Osteocyte (in vitro differentiated cells): ENCODE data around the gene CD274. TPM values are rescaled to one million over a fixed set of nuclear protein-coding genes. Genes with fewer than 3 reads are reported as not detected.

Source experiments
- DNase-seq: peaks from one replicate; pipeline ENCODE4 v3.0.0; 2021; ENCODE audit warnings: mixed read lengths; ENCODE audit not compliant: unreplicated experiment; ENCODE audit errors: extremely low spot score
- H3K27ac Mint-ChIP-seq: one replicate; pipeline ENCODE4 v1.8.0; 2021; ENCODE audit warnings: mild to moderate bottlenecking, mixed read lengths; ENCODE audit not compliant: unreplicated experiment
- H3K27me3 Mint-ChIP-seq: one replicate; pipeline ENCODE4 v1.8.0; 2021; ENCODE audit warnings: mixed read lengths; ENCODE audit not compliant: unreplicated experiment
- H3K36me3 Mint-ChIP-seq: one replicate; pipeline ENCODE4 v1.8.0; 2021; ENCODE audit warnings: mixed read lengths; ENCODE audit not compliant: unreplicated experiment
- H3K4me1 Mint-ChIP-seq: one replicate; pipeline ENCODE4 v1.8.0; 2021; ENCODE audit warnings: mixed read lengths; ENCODE audit not compliant: unreplicated experiment
- H3K4me3 Mint-ChIP-seq: one replicate; pipeline ENCODE4 v1.8.0; 2021; ENCODE audit warnings: mild to moderate bottlenecking, moderate library complexity, mixed read lengths; ENCODE audit not compliant: unreplicated experiment
- H3K9me3 Mint-ChIP-seq: one replicate; pipeline ENCODE4 v1.8.0; 2021; ENCODE audit warnings: mixed read lengths; ENCODE audit not compliant: unreplicated experiment
- total RNA-seq: library from RNA; stranded (reverse); gene quantifications from 2 replicates; pipeline ENCODE4 v1.2.1, GENCODE V29; 2021
- TF ChIP-seq, protein P1 (sequence below): fragments of 200-600 bp; sonication (generic); IDR thresholded peaks from 2 replicates; pipeline ENCODE4 v1.5.0; 2021; ENCODE audit warnings: antibody characterized with exemption, mild to moderate bottlenecking, moderate library complexity

CD274 gene
- total RNA-seq, 1 donor from 2014 or later: 0.43 TPM

DNA sequence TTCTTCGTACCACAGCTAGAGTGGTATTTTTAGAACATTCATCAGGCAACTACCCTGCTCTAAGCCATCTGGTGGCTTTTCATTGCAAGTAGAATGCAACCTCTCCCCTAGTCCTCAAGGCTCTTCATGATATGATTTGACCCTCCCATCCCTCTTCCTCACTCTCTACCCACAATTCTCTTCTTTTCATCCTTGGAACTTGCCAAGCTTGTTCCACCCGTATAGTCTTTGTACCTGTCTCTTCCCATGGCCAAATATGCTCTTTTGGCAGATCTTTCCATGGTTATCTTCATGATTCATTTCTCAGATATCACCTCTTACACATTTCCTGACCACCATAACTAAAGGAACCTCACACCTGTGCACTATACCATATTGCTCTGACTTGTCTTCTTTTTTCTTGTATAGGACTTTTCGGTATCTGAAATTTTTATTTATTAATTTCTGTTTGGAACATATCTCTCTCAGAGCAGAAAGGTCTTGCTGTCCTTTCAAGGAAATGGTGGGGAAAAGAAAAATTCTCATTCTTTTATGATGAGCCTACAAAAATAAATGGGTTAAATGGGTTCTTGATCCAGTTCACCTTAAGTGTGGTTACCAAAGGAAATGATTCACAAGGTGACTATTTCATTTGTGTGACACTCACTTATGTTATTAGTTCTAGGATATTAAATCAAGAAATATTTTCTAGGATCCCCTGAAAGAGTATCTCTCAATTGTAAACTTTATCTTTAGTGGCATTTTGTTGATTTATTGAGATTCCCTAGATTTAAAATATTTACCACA is 3.7 kb upstream of the CD274 start:
- peaks cover 10% of the 10 kb centered on the region for H3K4me1 Mint-ChIP-seq
- no peaks in the 10 kb centered on the region for H3K9me3 Mint-ChIP-seq
- TF ChIP-seq, protein P1, sequence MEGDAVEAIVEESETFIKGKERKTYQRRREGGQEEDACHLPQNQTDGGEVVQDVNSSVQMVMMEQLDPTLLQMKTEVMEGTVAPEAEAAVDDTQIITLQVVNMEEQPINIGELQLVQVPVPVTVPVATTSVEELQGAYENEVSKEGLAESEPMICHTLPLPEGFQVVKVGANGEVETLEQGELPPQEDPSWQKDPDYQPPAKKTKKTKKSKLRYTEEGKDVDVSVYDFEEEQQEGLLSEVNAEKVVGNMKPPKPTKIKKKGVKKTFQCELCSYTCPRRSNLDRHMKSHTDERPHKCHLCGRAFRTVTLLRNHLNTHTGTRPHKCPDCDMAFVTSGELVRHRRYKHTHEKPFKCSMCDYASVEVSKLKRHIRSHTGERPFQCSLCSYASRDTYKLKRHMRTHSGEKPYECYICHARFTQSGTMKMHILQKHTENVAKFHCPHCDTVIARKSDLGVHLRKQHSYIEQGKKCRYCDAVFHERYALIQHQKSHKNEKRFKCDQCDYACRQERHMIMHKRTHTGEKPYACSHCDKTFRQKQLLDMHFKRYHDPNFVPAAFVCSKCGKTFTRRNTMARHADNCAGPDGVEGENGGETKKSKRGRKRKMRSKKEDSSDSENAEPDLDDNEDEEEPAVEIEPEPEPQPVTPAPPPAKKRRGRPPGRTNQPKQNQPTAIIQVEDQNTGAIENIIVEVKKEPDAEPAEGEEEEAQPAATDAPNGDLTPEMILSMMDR: no peak
- no peaks in the 10 kb centered on the region for H3K36me3 Mint-ChIP-seq
- H3K27me3 Mint-ChIP-seq: no peaks in the 10 kb centered on the region
- no peak overlapping the region for H3K4me3 Mint-ChIP-seq
- H3K27ac Mint-ChIP-seq: no peak overlapping the region
- DNase-seq: no peak

DNA sequence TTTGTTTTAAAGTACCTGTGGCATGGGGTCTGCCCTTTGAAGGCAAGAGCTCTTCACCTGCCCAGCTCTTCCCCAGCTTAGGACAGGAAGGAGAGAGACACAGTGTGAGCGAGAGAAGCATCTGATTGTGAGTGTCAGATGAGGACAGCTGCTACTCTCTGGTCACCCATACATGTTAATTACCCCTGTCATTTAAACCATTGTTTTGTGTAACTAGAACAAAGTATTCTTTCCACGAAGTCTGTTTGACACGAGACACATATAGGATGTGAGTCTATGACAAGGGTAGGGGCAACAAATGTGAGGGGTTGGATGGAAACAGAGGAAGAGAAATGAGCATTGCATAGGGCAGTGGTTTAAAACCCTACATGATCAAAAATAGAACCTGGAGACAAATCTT is 3.0 kb upstream of the CD274 start:
- Mint-ChIP-seq H3K27ac (no peak overlapping the region), H3K9me3 (no peaks in the 10 kb centered on the region), H3K27me3 (no peaks in the 10 kb centered on the region), H3K36me3 (no peaks in the 10 kb centered on the region), H3K4me3 (no peak overlapping the region), H3K4me1 (peaks cover 10% of the 10 kb centered on the region)
- no peak for DNase-seq
- TF ChIP-seq, protein P1: no peak

DNA sequence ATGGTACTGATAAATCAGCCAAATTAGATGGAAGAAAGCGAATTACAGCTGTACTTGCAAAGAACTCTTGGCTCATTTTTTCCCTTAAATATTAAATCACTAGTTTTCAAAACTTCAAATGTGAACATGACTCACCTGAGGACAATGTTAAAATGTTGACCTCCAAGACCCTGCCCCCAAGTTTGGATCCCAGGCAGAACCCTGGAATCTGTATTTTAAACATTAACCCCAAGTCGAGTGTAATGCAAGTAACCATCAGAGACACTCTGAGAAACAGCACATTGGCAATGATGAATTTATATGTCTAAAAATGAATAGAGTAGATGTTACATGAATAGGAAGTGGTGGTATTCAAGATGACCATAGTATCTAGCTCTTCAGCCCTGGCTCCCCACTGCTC is 2.3 kb upstream of the CD274 start:
- H3K4me1 Mint-ChIP-seq: peaks cover 10% of the 10 kb centered on the region
- DNase-seq: no peak
- H3K4me3 Mint-ChIP-seq: no peak overlapping the region
- H3K27me3 Mint-ChIP-seq: no peaks in the 10 kb centered on the region
- H3K9me3 Mint-ChIP-seq: no peaks in the 10 kb centered on the region
- no peak overlapping the region for H3K27ac Mint-ChIP-seq
- H3K36me3 Mint-ChIP-seq: no peaks in the 10 kb centered on the region
- TF ChIP-seq, protein P1: no peak

DNA sequence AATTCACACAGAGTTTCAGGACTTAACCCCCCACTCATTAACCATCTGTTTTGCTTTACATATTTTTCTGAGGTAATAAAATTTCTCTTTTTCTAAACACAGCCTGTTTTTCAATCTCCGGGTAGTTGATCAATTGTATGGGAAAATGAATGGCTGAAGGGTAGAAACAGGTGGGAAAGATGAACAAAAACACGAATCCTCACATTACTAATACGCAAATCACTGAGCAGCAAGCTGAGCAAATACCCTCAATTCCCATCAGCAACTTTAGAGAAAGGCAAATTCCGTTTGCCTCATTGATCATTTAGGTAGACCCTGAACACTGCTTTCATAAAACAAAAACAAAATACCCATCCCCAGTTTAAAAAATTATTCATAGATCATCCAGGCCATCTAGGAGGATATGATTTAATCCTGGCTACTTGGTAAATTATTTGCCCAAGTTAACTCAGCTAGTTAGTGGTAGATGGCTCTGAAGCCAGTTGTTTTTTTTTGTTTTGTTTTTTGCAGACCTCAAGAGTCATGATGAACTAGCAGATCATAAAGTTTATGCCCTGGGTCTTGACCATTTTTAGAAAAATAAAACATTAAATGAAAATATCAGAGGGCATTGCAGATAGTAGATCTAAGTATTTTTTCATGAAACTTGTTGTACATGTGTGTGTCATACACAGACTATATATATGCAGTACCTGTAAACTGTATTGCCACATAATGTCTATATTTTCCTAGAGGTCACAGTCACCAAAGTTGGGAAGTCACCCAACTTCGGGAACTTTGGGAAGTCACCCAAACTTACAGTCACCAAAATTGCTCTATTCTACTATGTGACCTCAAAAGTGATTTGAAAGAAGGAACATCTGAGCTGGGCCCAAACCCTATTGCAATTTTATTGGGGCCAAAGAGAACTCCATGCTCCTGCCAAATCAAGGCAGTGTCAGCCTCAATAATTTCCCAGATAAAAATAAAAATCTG is 1.6 kb upstream of the CD274 start:
- Mint-ChIP-seq H3K4me3 (no peak overlapping the region), H3K9me3 (no peaks in the 10 kb centered on the region), H3K27ac (no peak overlapping the region), H3K4me1 (peaks cover 12% of the 10 kb centered on the region), H3K27me3 (no peaks in the 10 kb centered on the region), H3K36me3 (no peaks in the 10 kb centered on the region)
- no peak for DNase-seq
- TF ChIP-seq, protein P1: no peak
